ENCODE results near the gene GRIA1. TPM values are rescaled to one million over a fixed set of nuclear protein-coding genes. Genes with fewer than 3 reads are reported as not detected.
A peak's percentile ranks its signal among the peaks of the same experiment; 100 is the strongest.

GRIA1 gene
- total RNA-seq, 1 donor, result 1.1 TPM

- H4K20me1 ChIP-seq (ENCODE audit: insufficient read depth, low read length), result no peaks in the 10 kb centered on the region
- H3K36me3 ChIP-seq (ENCODE audit: insufficient read depth, low read length), result no peaks in the 10 kb centered on the region
- no peak overlapping the region for H3K4me3 ChIP-seq (ENCODE audit: insufficient read depth, low read length)
- no peak overlapping the region for H3K27ac ChIP-seq (ENCODE audit: low read depth, low read length)
- H3K27me3 ChIP-seq (ENCODE audit: insufficient read depth, low read length), result no peaks in the 10 kb centered on the region
- no peak for DNase-seq (ENCODE audit: insufficient read length, low spot score, missing footprints)
- no peaks in the 10 kb centered on the region for H3K9me3 ChIP-seq (ENCODE audit: low read depth, low read length)
- no peak overlapping the region for H2AFZ ChIP-seq (ENCODE audit: low read length)
- no peaks in the 10 kb centered on the region for H3K79me2 ChIP-seq (ENCODE audit: insufficient read depth, low read length)
- H3K4me1 ChIP-seq (ENCODE audit: insufficient read depth, low read length), result peaks cover 2% of the 10 kb centered on the region
- TF ChIP-seq, protein P1, sequence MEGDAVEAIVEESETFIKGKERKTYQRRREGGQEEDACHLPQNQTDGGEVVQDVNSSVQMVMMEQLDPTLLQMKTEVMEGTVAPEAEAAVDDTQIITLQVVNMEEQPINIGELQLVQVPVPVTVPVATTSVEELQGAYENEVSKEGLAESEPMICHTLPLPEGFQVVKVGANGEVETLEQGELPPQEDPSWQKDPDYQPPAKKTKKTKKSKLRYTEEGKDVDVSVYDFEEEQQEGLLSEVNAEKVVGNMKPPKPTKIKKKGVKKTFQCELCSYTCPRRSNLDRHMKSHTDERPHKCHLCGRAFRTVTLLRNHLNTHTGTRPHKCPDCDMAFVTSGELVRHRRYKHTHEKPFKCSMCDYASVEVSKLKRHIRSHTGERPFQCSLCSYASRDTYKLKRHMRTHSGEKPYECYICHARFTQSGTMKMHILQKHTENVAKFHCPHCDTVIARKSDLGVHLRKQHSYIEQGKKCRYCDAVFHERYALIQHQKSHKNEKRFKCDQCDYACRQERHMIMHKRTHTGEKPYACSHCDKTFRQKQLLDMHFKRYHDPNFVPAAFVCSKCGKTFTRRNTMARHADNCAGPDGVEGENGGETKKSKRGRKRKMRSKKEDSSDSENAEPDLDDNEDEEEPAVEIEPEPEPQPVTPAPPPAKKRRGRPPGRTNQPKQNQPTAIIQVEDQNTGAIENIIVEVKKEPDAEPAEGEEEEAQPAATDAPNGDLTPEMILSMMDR (IDR thresholded peaks at IDR 0.05; ENCODE audit: extremely low read depth, low read depth, low read length), result no peak
- no peak overlapping the region for H3K4me2 ChIP-seq (ENCODE audit: insufficient read depth, low read length)
Observed at GRCh38 chr5:153515301-153515700, 24.8 kb downstream of the GRIA1 start.

- TF ChIP-seq, protein P1 (IDR thresholded peaks at IDR 0.05; ENCODE audit: extremely low read depth, low read depth, low read length), result no peak
- H3K27me3 ChIP-seq (ENCODE audit: insufficient read depth, low read length), result no peaks in the 10 kb centered on the region
- H3K4me3 ChIP-seq (ENCODE audit: insufficient read depth, low read length), result no peak overlapping the region
- no peaks in the 10 kb centered on the region for H3K36me3 ChIP-seq (ENCODE audit: insufficient read depth, low read length)
- H3K27ac ChIP-seq (ENCODE audit: low read depth, low read length), result no peak overlapping the region
- no peaks in the 10 kb centered on the region for H3K79me2 ChIP-seq (ENCODE audit: insufficient read depth, low read length)
- no peaks in the 10 kb centered on the region for H3K9me3 ChIP-seq (ENCODE audit: low read depth, low read length)
- no peaks in the 10 kb centered on the region for H4K20me1 ChIP-seq (ENCODE audit: insufficient read depth, low read length)
- H3K4me2 ChIP-seq (ENCODE audit: insufficient read depth, low read length), result no peak overlapping the region
- H2AFZ ChIP-seq (ENCODE audit: low read length), result peak overlapping the region; percentile 71
- no peak for DNase-seq (ENCODE audit: insufficient read length, low spot score, missing footprints)
- H3K4me1 ChIP-seq (ENCODE audit: insufficient read depth, low read length), result peaks cover 13% of the 10 kb centered on the region
Observed at GRCh38 chr5:153516504-153517240, 26.2 kb downstream of the GRIA1 start.

GRCh38 chr5:153517241-153517611, 26.8 kb downstream of the GRIA1 start:
- H2AFZ ChIP-seq (ENCODE audit: low read length), result peak overlapping the region; percentile 71
- TF ChIP-seq, protein P1 (IDR thresholded peaks at IDR 0.05; ENCODE audit: extremely low read depth, low read depth, low read length), result no peak

GRCh38 chr5:153520137-153520536, 29.7 kb downstream of the GRIA1 start:
- Histone ChIP-seq H3K4me2 (ENCODE audit: insufficient read depth, low read length) (no peak overlapping the region), H4K20me1 (ENCODE audit: insufficient read depth, low read length) (no peaks in the 10 kb centered on the region), H3K79me2 (ENCODE audit: insufficient read depth, low read length) (no peaks in the 10 kb centered on the region), H3K4me1 (ENCODE audit: insufficient read depth, low read length) (peaks cover 29% of the 10 kb centered on the region), H3K9me3 (ENCODE audit: low read depth, low read length) (no peaks in the 10 kb centered on the region), H3K36me3 (ENCODE audit: insufficient read depth, low read length) (no peaks in the 10 kb centered on the region), H3K27me3 (ENCODE audit: insufficient read depth, low read length) (no peaks in the 10 kb centered on the region), H2AFZ (ENCODE audit: low read length) (no peak overlapping the region), H3K27ac (ENCODE audit: low read depth, low read length) (no peak overlapping the region), H3K4me3 (ENCODE audit: insufficient read depth, low read length) (no peak overlapping the region)
- TF ChIP-seq, protein P1 (IDR thresholded peaks at IDR 0.05; ENCODE audit: extremely low read depth, low read depth, low read length), result no peak
- no peak for DNase-seq (ENCODE audit: insufficient read length, low spot score, missing footprints)

More at GRCh38 chr5:153517241-153517611, 26.8 kb downstream of the GRIA1 start:
- Histone ChIP-seq H3K9me3 (ENCODE audit: low read depth, low read length) (no peaks in the 10 kb centered on the region), H3K4me3 (ENCODE audit: insufficient read depth, low read length) (no peak overlapping the region), H3K27ac (ENCODE audit: low read depth, low read length) (no peak overlapping the region), H3K4me1 (ENCODE audit: insufficient read depth, low read length) (peaks cover 13% of the 10 kb centered on the region), H3K27me3 (ENCODE audit: insufficient read depth, low read length) (no peaks in the 10 kb centered on the region), H3K79me2 (ENCODE audit: insufficient read depth, low read length) (no peaks in the 10 kb centered on the region), H4K20me1 (ENCODE audit: insufficient read depth, low read length) (no peaks in the 10 kb centered on the region), H3K36me3 (ENCODE audit: insufficient read depth, low read length) (no peaks in the 10 kb centered on the region), H3K4me2 (ENCODE audit: insufficient read depth, low read length) (no peak overlapping the region)
- no peak for DNase-seq (ENCODE audit: insufficient read length, low spot score, missing footprints)

Measured in osteoblast (primary cell).